GM12872 (cell line): ENCODE measurements around the gene TAL1.

ENCODE experiments used
- CTCF ChIP-seq: IDR thresholded peaks from 3 replicates; pipeline ENCODE4 v1.5.1; 2011; ENCODE audit warnings: low read depth, mild to moderate bottlenecking, low read length, moderate library complexity; ENCODE audit not compliant: insufficient read depth

Gene TAL1

GRCh38 chr1:47175227-47175934, 56.6 kb downstream of the TAL1 start:
- TF ChIP-seq CTCF: peak; percentile 100

GRCh38 chr1:47174656-47175020, 57.4 kb downstream of the TAL1 start:
- TF ChIP-seq CTCF: 0 out of 3 replicates have a peak, but pooled peaks have one; percentile 4

GRCh38 chr1:47172782-47173181, 59.2 kb downstream of the TAL1 start:
- TF ChIP-seq CTCF: no peak
